Panc1 (cell line): Measurements from ENCODE around the gene CYTH4. TPM values are rescaled to one million over a fixed set of nuclear protein-coding genes. Genes with fewer than 3 reads are reported as not detected.

Experiments used
- ATAC-seq: fragments of 200-7000 bp; cut with Tn5 transposase; 2 replicates; pipeline ENCODE4 v1.9.1; 2020; ENCODE audit warnings: mild to moderate bottlenecking, moderate library complexity
- BruUV-seq: library from RNA; stranded (reverse); fragments of 400-500 nt; replicated peaks from 2 replicates; lab custom pipeline; 2021; lab: Mats Ljungman, UMichigan
- CTCF ChIA-PET: fragments of 300-600 bp; sonication (Branson Sonifier 250); formaldehyde crosslinking; loops from one replicate; lab custom pipeline; 2022; ENCODE audit warnings: antibody characterized with exemption; lab: Charles Lee
- POLR2A ChIA-PET: fragments of 300-600 bp; sonication (Branson Sonifier 250); formaldehyde crosslinking; loops from one replicate; lab custom pipeline; 2022; ENCODE audit warnings: antibody characterized with exemption; lab: Charles Lee
- DNase-seq: peaks from one replicate; pipeline ENCODE4 v3.0.0-alpha.2; 2010; ENCODE audit warnings: low read depth, low spot score
- H3K27ac ChIP-seq: 2 replicates; pipeline ENCODE4 v1.5.1; 2011; ENCODE audit warnings: mild to moderate bottlenecking, low read length, inconsistent platforms
- H3K27me3 ChIP-seq: fragments of 200-500 bp; sonication (Bioruptor generic); 2 replicates; pipeline ENCODE4 v1.6.0; 2014; ENCODE audit warnings: low read length, inconsistent platforms; ENCODE audit not compliant: control insufficient read depth, insufficient read depth
- H3K36me3 ChIP-seq: fragments of 200-500 bp; sonication (Bioruptor generic); 2 replicates; pipeline ENCODE4 v1.5.1; 2014; ENCODE audit warnings: inconsistent platforms, mild to moderate bottlenecking, low read length, moderate library complexity; ENCODE audit not compliant: control insufficient read depth, insufficient read depth
- H3K4me1 ChIP-seq: 2 replicates; pipeline ENCODE4 v1.5.1; 2011; ENCODE audit warnings: inconsistent platforms, mild to moderate bottlenecking, low read length, moderate library complexity; ENCODE audit not compliant: control insufficient read depth, insufficient read depth
- H3K4me3 ChIP-seq, 2 experiments: 2 replicates each; pipeline ENCODE4 v1.5.1; 2011 to 2012; ENCODE audit warnings: low read depth in 2 of 2, low read length in 2 of 2, mild to moderate bottlenecking in 2 of 2, inconsistent platforms in 1 of 2, moderate library complexity in 1 of 2
- H3K9me3 ChIP-seq: fragments of 200-500 bp; sonication (Bioruptor generic); 2 replicates; pipeline ENCODE4 v1.5.1; 2014; ENCODE audit warnings: low read depth, mild to moderate bottlenecking, inconsistent platforms, low read length, moderate library complexity; ENCODE audit not compliant: control insufficient read depth, insufficient read depth
- CTCF ChIP-seq: fragments of 450-650 bp; IDR thresholded peaks from 2 replicates; pipeline ENCODE4 v1.5.1; 2017; ENCODE audit warnings: mild to moderate bottlenecking
- POLR2AphosphoS5 ChIP-seq: IDR thresholded peaks from 2 replicates; pipeline ENCODE4 v1.6.1; 2012; ENCODE audit warnings: mild to moderate bottlenecking, low read depth, low read length, moderate library complexity
- REST ChIP-seq, 2 experiments: IDR thresholded peaks; 2 replicates each; pipeline ENCODE4 v1.6.1; 2011 to 2012; ENCODE audit warnings: low read depth in 2 of 2, control low read depth in 1 of 2, low read length in 1 of 2, mild to moderate bottlenecking in 1 of 2, moderate library complexity in 1 of 2; ENCODE audit not compliant: insufficient read depth in 1 of 2
- SIN3A ChIP-seq: IDR thresholded peaks from 2 replicates; pipeline ENCODE4 v1.6.1; 2012; ENCODE audit warnings: low read depth, mild to moderate bottlenecking, low read length, moderate library complexity, borderline replicate concordance; ENCODE audit not compliant: insufficient read depth
- TCF7L2 ChIP-seq: IDR thresholded peaks from 2 replicates; pipeline ENCODE4 v1.6.1; 2011; ENCODE audit warnings: mild to moderate bottlenecking, low read depth, low read length, inconsistent platforms
- in situ Hi-C: cut with HindIII; loops from 2 replicates; pipeline ENCODE4 v1.10.0; 2016; ENCODE audit warnings: low sequenced_read_pairs, low pct_unique_long_range_greater_than_20kb
- intact Hi-C: fragments of 100-400 bp; cut with micrococcal nuclease; formaldehyde crosslinking; loops from one replicate; pipeline ENCODE4 v1.10.0; 2022; ENCODE audit not compliant: unreplicated experiment
- total RNA-seq: library from RNA; stranded (reverse); gene quantifications from one replicate; pipeline ENCODE4 v1.2.1, GENCODE V29; 2021; ENCODE audit not compliant: unreplicated experiment

The CYTH4 gene
- total RNA-seq, 1 experiment from 2014 or later: 1.3 TPM

GRCh38 chr22:37342065-37342464 lies 59.8 kb downstream of the CYTH4 start:
- no peaks in the 10 kb centered on the region for H3K9me3 ChIP-seq
- no peak for TF ChIP-seq CTCF
- no peak for TF ChIP-seq POLR2AphosphoS5
- no peak for TF ChIP-seq TCF7L2
- TF ChIP-seq REST (IDR thresholded peaks at IDR 0.05; ENCODE audit: insufficient read depth in 1 of 2, low read depth in 2 of 2, low read length in 1 of 2): no peak
- no peak for TF ChIP-seq SIN3A
- in situ Hi-C loops: no loop called here
- ChIA-PET POLR2A (interaction anchor here (0.6 kb wide), 1 partner anchor 26 kb away, joined by 6 read pairs; no protein-coding TSS in a partner anchor), CTCF (no interaction called here)
- no peaks in the 10 kb centered on the region for H3K27me3 ChIP-seq
- no peaks in the 10 kb centered on the region for H3K36me3 ChIP-seq
- no peak overlapping the region for H3K4me3 ChIP-seq
- DNase-seq: no peak
- no TSS peak for BruUV-seq
- no peak for ATAC-seq
- H3K27ac ChIP-seq: no peak overlapping the region
- H3K4me1 ChIP-seq: peaks cover 13% of the 10 kb centered on the region
- intact Hi-C loops: no loop called here

DNA sequence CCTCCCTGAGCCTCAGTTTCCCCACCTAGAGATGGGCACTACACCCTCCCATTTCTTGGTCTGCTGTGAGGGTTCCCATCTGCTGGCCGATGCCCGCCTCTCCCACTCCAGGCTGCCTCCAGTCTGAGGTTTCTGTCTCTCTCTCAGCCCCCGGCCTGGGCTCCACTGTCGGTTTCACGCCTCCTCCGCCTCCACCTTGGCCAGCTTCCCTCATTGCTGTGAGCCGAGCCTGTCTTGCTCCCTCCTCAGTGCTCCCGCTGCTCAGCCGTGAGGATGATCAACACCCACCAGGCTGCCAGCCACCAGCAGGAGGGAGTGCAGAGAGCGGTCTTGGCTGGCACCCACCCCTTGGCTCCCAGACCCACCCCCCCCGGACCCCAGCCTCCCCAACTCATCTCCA lies 61.0 kb downstream of the CYTH4 start:
- no peak for DNase-seq
- no peaks in the 10 kb centered on the region for H3K36me3 ChIP-seq
- ChIA-PET POLR2A (no interaction called here), CTCF (no interaction called here)
- no peak for TF ChIP-seq SIN3A
- no peaks in the 10 kb centered on the region for H3K27me3 ChIP-seq
- in situ Hi-C loops: no loop called here
- ATAC-seq: peak; percentile 40; the same call in 1 of the 2 replicates
- no TSS peak for BruUV-seq
- H3K4me1 ChIP-seq: peaks cover 6% of the 10 kb centered on the region; the same call in 1 of the 2 replicates
- intact Hi-C loops: no loop called here
- no peak overlapping the region for H3K27ac ChIP-seq
- no peaks in the 10 kb centered on the region for H3K9me3 ChIP-seq
- H3K4me3 ChIP-seq: no peak overlapping the region

- intact Hi-C loops: no loop called here
- DNase-seq (no peak), ATAC-seq (no peak)
- ChIA-PET POLR2A (no interaction called here), CTCF (no interaction called here)
- Histone ChIP-seq H3K36me3 (no peaks in the 10 kb centered on the region), H3K4me1 (peaks cover 6% of the 10 kb centered on the region; the same call in 1 of the 2 replicates), H3K27ac (no peak overlapping the region), H3K4me3 (no peak overlapping the region), H3K9me3 (no peaks in the 10 kb centered on the region), H3K27me3 (no peaks in the 10 kb centered on the region)
- in situ Hi-C loops: no loop called here
- TF ChIP-seq POLR2AphosphoS5 (no peak), REST (IDR thresholded peaks at IDR 0.05; ENCODE audit: insufficient read depth in 1 of 2, low read depth in 2 of 2, low read length in 1 of 2) (no peak)
- BruUV-seq: no TSS peak
These were observed 61.8 kb downstream of the CYTH4 start for GRCh38 chr22:37343863-37344734.
